ENCODE results near the gene PLK1. TPM values are rescaled to one million over a fixed set of nuclear protein-coding genes. Genes with fewer than 3 reads are reported as not detected.
"Not testable (repeated sequence)": the region's sequence is repeated elsewhere in the genome, so short reads cannot be mapped to it uniquely, and the experiment has no call there.

The PLK1 gene
- 96.5 TPM for polyA plus RNA-seq (2013, experiment 1 of 2)
- polyA plus RNA-seq (2013, experiment 2 of 2): 98.2 TPM

GRCh38 chr16:23678430-23679273 lies at the start of gene PLK1:
Gene PLK1, plus strand, starts transcription at chr16:23678889. Its CDS starts 44 bp downstream, at chr16:23678933.
- H3K36me3 ChIP-seq (ENCODE audit: control insufficient read depth, insufficient read depth, low read length): peaks cover 69% of the 10 kb centered on the region
- H3K27ac ChIP-seq (ENCODE audit: low read depth, low read length, severe bottlenecking): peak within 1 kb of the TSS; percentile 73
- no peaks in the 10 kb centered on the region for H3K9me3 ChIP-seq (ENCODE audit: control insufficient read depth, low read length)
- H3K4me1 ChIP-seq (ENCODE audit: control insufficient read depth, insufficient read depth, low read length, poor library complexity, severe bottlenecking): peaks cover 14% of the 10 kb centered on the region
- WGBS, 2 experiments (ENCODE audit: insufficient coverage in 2 of 2): 2% methylated on average over 63 of the region's 75 CpGs
- H3K4me3 ChIP-seq (ENCODE audit: extremely low read depth, insufficient read depth, low read length, poor library complexity, severe bottlenecking): peak within 1 kb of the TSS; percentile 82

- Histone ChIP-seq H3K4me3 (ENCODE audit: extremely low read depth, insufficient read depth, low read length, poor library complexity, severe bottlenecking) (no peak overlapping the region), H3K36me3 (ENCODE audit: control insufficient read depth, insufficient read depth, low read length) (peaks cover 63% of the 10 kb centered on the region), H3K9me3 (ENCODE audit: control insufficient read depth, low read length) (no peaks in the 10 kb centered on the region), H3K27ac (ENCODE audit: low read depth, low read length, severe bottlenecking) (no peak overlapping the region), H3K4me1 (ENCODE audit: control insufficient read depth, insufficient read depth, low read length, poor library complexity, severe bottlenecking) (no peaks in the 10 kb centered on the region)
- 97% methylated on average over 6 to 8 of the region's 8 CpGs for WGBS, 2 experiments (ENCODE audit: insufficient coverage in 2 of 2)
Measured at GRCh38 chr16:23629516-23629915, 49.2 kb upstream of the PLK1 start.

GRCh38 chr16:23631874-23632273 lies 46.8 kb upstream of the PLK1 start:
- not testable (repeated sequence) for H3K4me3 ChIP-seq (ENCODE audit: extremely low read depth, insufficient read depth, low read length, poor library complexity, severe bottlenecking); H3K4me1 ChIP-seq (ENCODE audit: control insufficient read depth, insufficient read depth, low read length, poor library complexity, severe bottlenecking); H3K27ac ChIP-seq (ENCODE audit: low read depth, low read length, severe bottlenecking); H3K9me3 ChIP-seq (ENCODE audit: control insufficient read depth, low read length)
- 75 to 100% methylated on average over 1 of the region's 3 CpGs for WGBS, 2 experiments (ENCODE audit: insufficient coverage in 2 of 2)
- H3K36me3 ChIP-seq (ENCODE audit: control insufficient read depth, insufficient read depth, low read length): peaks cover 60% of the 10 kb centered on the region

GRCh38 chr16:23634461-23635036 lies 44.1 kb upstream of the PLK1 start:
- WGBS, 2 experiments (ENCODE audit: insufficient coverage in 2 of 2): 100% methylated on average over 1 of the region's 4 CpGs
- H3K36me3 ChIP-seq (ENCODE audit: control insufficient read depth, insufficient read depth, low read length): peaks cover 53% of the 10 kb centered on the region
- H3K4me1 ChIP-seq (ENCODE audit: control insufficient read depth, insufficient read depth, low read length, poor library complexity, severe bottlenecking): no peaks in the 10 kb centered on the region
- H3K27ac ChIP-seq (ENCODE audit: low read depth, low read length, severe bottlenecking): no peak overlapping the region
- no peak overlapping the region for H3K4me3 ChIP-seq (ENCODE audit: extremely low read depth, insufficient read depth, low read length, poor library complexity, severe bottlenecking)
- H3K9me3 ChIP-seq (ENCODE audit: control insufficient read depth, low read length): no peaks in the 10 kb centered on the region

- H3K4me3 ChIP-seq (ENCODE audit: extremely low read depth, insufficient read depth, low read length, poor library complexity, severe bottlenecking): no peak overlapping the region
- H3K4me1 ChIP-seq (ENCODE audit: control insufficient read depth, insufficient read depth, low read length, poor library complexity, severe bottlenecking): no peaks in the 10 kb centered on the region
- H3K9me3 ChIP-seq (ENCODE audit: control insufficient read depth, low read length): no peaks in the 10 kb centered on the region
- no peak overlapping the region for H3K27ac ChIP-seq (ENCODE audit: low read depth, low read length, severe bottlenecking)
- peaks cover 47% of the 10 kb centered on the region for H3K36me3 ChIP-seq (ENCODE audit: control insufficient read depth, insufficient read depth, low read length)
Measured at GRCh38 chr16:23635958-23636357, 42.7 kb upstream of the PLK1 start.

- no peaks in the 10 kb centered on the region for H3K9me3 ChIP-seq (ENCODE audit: control insufficient read depth, low read length)
- WGBS, 2 experiments (ENCODE audit: insufficient coverage in 2 of 2): 0% methylated on average over 1 of the region's 8 CpGs; no CpG with 5 or more reads in 1 of the 2 experiments
- no peaks in the 10 kb centered on the region for H3K4me1 ChIP-seq (ENCODE audit: control insufficient read depth, insufficient read depth, low read length, poor library complexity, severe bottlenecking)
- H3K4me3 ChIP-seq (ENCODE audit: extremely low read depth, insufficient read depth, low read length, poor library complexity, severe bottlenecking): peak overlapping the region; percentile 99
- H3K36me3 ChIP-seq (ENCODE audit: control insufficient read depth, insufficient read depth, low read length): peaks cover 46% of the 10 kb centered on the region
- H3K27ac ChIP-seq (ENCODE audit: low read depth, low read length, severe bottlenecking): peak overlapping the region; percentile 62
Measured at GRCh38 chr16:23640615-23640930, 38.1 kb upstream of the PLK1 start.

- H3K36me3 ChIP-seq (ENCODE audit: control insufficient read depth, insufficient read depth, low read length): peaks cover 46% of the 10 kb centered on the region
- H3K4me3 ChIP-seq (ENCODE audit: extremely low read depth, insufficient read depth, low read length, poor library complexity, severe bottlenecking): peak within 1 kb of the TSS; percentile 99
- H3K4me1 ChIP-seq (ENCODE audit: control insufficient read depth, insufficient read depth, low read length, poor library complexity, severe bottlenecking): no peaks in the 10 kb centered on the region
- no peaks in the 10 kb centered on the region for H3K9me3 ChIP-seq (ENCODE audit: control insufficient read depth, low read length)
- H3K27ac ChIP-seq (ENCODE audit: low read depth, low read length, severe bottlenecking): peak within 1 kb of the TSS; percentile 85
- 0% methylated on average over 35 to 50 of the region's 64 CpGs for WGBS, 2 experiments (ENCODE audit: insufficient coverage in 2 of 2)
Measured at GRCh38 chr16:23640931-23641765, 37.5 kb upstream of the PLK1 start, which contains the start of the genes DCTN5 and PALB2. Gene DCTN5, plus strand, starts transcription at chr16:23641466. Its CDS starts 77 bp downstream, at chr16:23641543. Gene PALB2, minus strand, starts transcription at chr16:23641310. Its CDS starts 153 bp downstream, at chr16:23641157.

- peak overlapping the region; percentile 99 for H3K4me3 ChIP-seq (ENCODE audit: extremely low read depth, insufficient read depth, low read length, poor library complexity, severe bottlenecking)
- WGBS, 2 experiments (ENCODE audit: insufficient coverage in 2 of 2): 83 to 95% methylated on average over 6 to 10 of the region's 14 CpGs
- no peaks in the 10 kb centered on the region for H3K9me3 ChIP-seq (ENCODE audit: control insufficient read depth, low read length)
- H3K4me1 ChIP-seq (ENCODE audit: control insufficient read depth, insufficient read depth, low read length, poor library complexity, severe bottlenecking): no peaks in the 10 kb centered on the region
- peaks cover 52% of the 10 kb centered on the region for H3K36me3 ChIP-seq (ENCODE audit: control insufficient read depth, insufficient read depth, low read length)
- H3K27ac ChIP-seq (ENCODE audit: low read depth, low read length, severe bottlenecking): peak overlapping the region; percentile 85
Measured at GRCh38 chr16:23642246-23642774, 36.4 kb upstream of the PLK1 start.

GRCh38 chr16:23650674-23651416 lies 27.8 kb upstream of the PLK1 start:
- Histone ChIP-seq H3K4me3 (ENCODE audit: extremely low read depth, insufficient read depth, low read length, poor library complexity, severe bottlenecking) (no peak overlapping the region), H3K27ac (ENCODE audit: low read depth, low read length, severe bottlenecking) (peak overlapping the region; percentile 36), H3K4me1 (ENCODE audit: control insufficient read depth, insufficient read depth, low read length, poor library complexity, severe bottlenecking) (no peaks in the 10 kb centered on the region), H3K36me3 (ENCODE audit: control insufficient read depth, insufficient read depth, low read length) (peaks cover 88% of the 10 kb centered on the region), H3K9me3 (ENCODE audit: control insufficient read depth, low read length) (no peaks in the 10 kb centered on the region)
- 86 to 100% methylated on average over 1 of the region's 4 CpGs for whole genome bisulfite sequencing, 2 experiments (ENCODE audit: insufficient coverage in 2 of 2)

- Histone ChIP-seq H3K4me3 (ENCODE audit: extremely low read depth, insufficient read depth, low read length, poor library complexity, severe bottlenecking) (no peak overlapping the region), H3K4me1 (ENCODE audit: control insufficient read depth, insufficient read depth, low read length, poor library complexity, severe bottlenecking) (no peaks in the 10 kb centered on the region), H3K36me3 (ENCODE audit: control insufficient read depth, insufficient read depth, low read length) (peaks cover 77% of the 10 kb centered on the region), H3K27ac (ENCODE audit: low read depth, low read length, severe bottlenecking) (no peak overlapping the region), H3K9me3 (ENCODE audit: control insufficient read depth, low read length) (no peaks in the 10 kb centered on the region)
- WGBS, 2 experiments (ENCODE audit: insufficient coverage in 2 of 2): 90 to 93% methylated on average over 2 of the region's 4 CpGs
Measured at GRCh38 chr16:23651943-23652468, 26.7 kb upstream of the PLK1 start.
